OCI-LY7 (cell line): Measurements from ENCODE around the gene RAPGEF4.

Experiments used
- EZH2phosphoT487 ChIP-seq: fragments of 200-600 bp; sonication (generic); IDR thresholded peaks from 2 replicates; pipeline ENCODE4 v1.6.1; 2018; ENCODE audit warnings: low read depth, borderline replicate concordance, mild to moderate bottlenecking, mixed run types, antibody characterized with exemption, low read length, moderate library complexity, mixed read lengths
- TF ChIP-seq, protein P1 (sequence below): fragments of 200-600 bp; sonication (generic); conservative IDR thresholded peaks from 2 replicates; pipeline ENCODE4 v1.5.1; 2014; ENCODE audit warnings: mild to moderate bottlenecking, antibody characterized with exemption, low read length, moderate library complexity, mixed read lengths

DNA sequence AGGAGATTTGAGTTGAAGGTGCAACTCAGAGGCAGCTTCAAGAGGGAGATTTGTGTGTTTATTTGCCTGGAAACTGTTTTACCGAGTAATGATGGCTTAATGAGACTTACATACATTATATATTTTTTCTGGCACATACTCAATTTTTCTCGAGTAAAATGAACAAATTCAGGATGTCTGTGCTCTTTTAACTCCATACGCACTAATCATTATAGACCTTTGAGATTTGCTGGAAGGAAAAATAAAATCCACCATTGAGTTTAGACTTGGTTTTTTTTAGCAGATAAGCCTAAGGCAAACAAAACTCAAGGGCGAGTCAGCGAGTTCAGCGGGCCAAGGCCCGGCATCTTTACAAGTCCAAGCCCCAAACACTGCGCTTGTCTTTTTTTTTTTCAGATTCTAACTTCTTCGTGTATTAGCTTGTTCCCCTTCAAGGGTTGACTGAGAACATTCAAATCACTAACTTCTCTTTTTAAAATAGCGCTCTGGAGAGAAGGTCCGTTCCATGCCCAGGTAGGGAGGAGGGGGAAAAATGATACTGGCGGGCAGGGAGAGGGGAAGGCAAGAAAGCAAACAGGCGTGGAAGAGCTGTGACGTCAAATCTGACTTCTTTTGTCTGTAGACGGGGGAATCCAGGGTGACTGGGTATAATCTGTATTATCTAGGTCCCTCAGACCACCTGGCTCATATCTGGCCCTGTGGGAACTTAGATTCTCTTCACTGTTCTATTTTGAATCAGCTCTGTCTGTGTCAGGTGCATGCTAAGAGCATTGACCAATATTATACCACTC, 267.3 kb downstream of the RAPGEF4 start:
- TF ChIP-seq, protein P1, sequence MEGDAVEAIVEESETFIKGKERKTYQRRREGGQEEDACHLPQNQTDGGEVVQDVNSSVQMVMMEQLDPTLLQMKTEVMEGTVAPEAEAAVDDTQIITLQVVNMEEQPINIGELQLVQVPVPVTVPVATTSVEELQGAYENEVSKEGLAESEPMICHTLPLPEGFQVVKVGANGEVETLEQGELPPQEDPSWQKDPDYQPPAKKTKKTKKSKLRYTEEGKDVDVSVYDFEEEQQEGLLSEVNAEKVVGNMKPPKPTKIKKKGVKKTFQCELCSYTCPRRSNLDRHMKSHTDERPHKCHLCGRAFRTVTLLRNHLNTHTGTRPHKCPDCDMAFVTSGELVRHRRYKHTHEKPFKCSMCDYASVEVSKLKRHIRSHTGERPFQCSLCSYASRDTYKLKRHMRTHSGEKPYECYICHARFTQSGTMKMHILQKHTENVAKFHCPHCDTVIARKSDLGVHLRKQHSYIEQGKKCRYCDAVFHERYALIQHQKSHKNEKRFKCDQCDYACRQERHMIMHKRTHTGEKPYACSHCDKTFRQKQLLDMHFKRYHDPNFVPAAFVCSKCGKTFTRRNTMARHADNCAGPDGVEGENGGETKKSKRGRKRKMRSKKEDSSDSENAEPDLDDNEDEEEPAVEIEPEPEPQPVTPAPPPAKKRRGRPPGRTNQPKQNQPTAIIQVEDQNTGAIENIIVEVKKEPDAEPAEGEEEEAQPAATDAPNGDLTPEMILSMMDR: no peak
- no peak for TF ChIP-seq EZH2phosphoT487
